K562 (cell line): Measurements from ENCODE around the gene LRRC8A. TPM values are rescaled to one million over a fixed set of nuclear protein-coding genes. Genes with fewer than 3 reads are reported as not detected.

Experiments
- ATAC-seq: fragments of 200-7000 bp; cut with Tn5 transposase; 3 replicates; pipeline ENCODE4 v1.9.1; 2020; ENCODE audit warnings: moderate library complexity
- BruUV-seq: library from RNA; stranded (reverse); fragments of 400-500 nt; replicated peaks from 2 replicates; lab custom pipeline; 2021; lab: Mats Ljungman, UMichigan
- CTCF ChIA-PET: fragments of 300-600 bp; formaldehyde crosslinking; extraction: SDS; loops from one replicate; lab custom pipeline; 2021; ENCODE audit warnings: low intra/inter-chr PET ratio; lab: Yijun Ruan, JAX
- POLR2A ChIA-PET: fragments of 300-600, 350-650 bp; sonication (Branson Sonifier 250); formaldehyde crosslinking; extraction: SDS; loops from one replicate; lab custom pipeline; 2021; ENCODE audit warnings: antibody characterized with exemption, inconsistent platforms; lab: Yijun Ruan, JAX
- DNase-seq, 4 experiments: peaks; one replicate each; pipeline versions ENCODE4 v3.0.0 to v3.0.0-alpha.2; 2011 to 2018; ENCODE audit warnings: low spot score in 3 of 4, mixed read lengths in 3 of 4; ENCODE audit errors: extremely low read depth in 1 of 4
- FAIRE-seq: peaks from 2 replicates; lab custom pipeline; 2011; peaks lifted over from hg19 to GRCh38; lab: Jason Lieb, UNC
- H2AFZ ChIP-seq: 2 replicates; pipeline ENCODE4 v1.6.0; 2011; ENCODE audit warnings: low read depth, low read length, control low read depth, inconsistent platforms
- H3K27ac ChIP-seq: fragments of 200-600 bp; 3 replicates; pipeline ENCODE4 v1.8.0; 2011; ENCODE audit warnings: low read depth, mild to moderate bottlenecking, control low read depth, inconsistent platforms, low read length, moderate library complexity, mixed read lengths; ENCODE audit errors: extremely low read depth
- H3K27me3 ChIP-seq, 2 experiments: fragments of 300-600 bp in 1 of 2; 2 replicates in 1 of 2; 3 replicates in 1 of 2; pipeline versions ENCODE4 v1.6.0 to v1.8.0; 2011; ENCODE audit warnings: inconsistent platforms in 2 of 2, low read length in 2 of 2, mild to moderate bottlenecking in 1 of 2, mixed read lengths in 1 of 2, moderate library complexity in 1 of 2; ENCODE audit not compliant: control insufficient read depth in 2 of 2, insufficient read depth in 2 of 2
- H3K36me3 ChIP-seq: fragments of 300-600 bp; 3 replicates; pipeline ENCODE4 v1.8.0; 2011; ENCODE audit warnings: mild to moderate bottlenecking, low read length, inconsistent platforms; ENCODE audit not compliant: control insufficient read depth, insufficient read depth
- H3K4me1 ChIP-seq, 2 experiments: fragments of 200-600 bp in 1 of 2; replicated peaks in 1 of 2; 2 replicates in 1 of 2; 3 replicates in 1 of 2; pipeline versions ENCODE4 v1.5.1 to v1.8.0; 2011; ENCODE audit warnings: inconsistent platforms in 2 of 2, low read length in 2 of 2, mild to moderate bottlenecking in 1 of 2, mixed read lengths in 1 of 2, moderate library complexity in 1 of 2; ENCODE audit not compliant: control insufficient read depth in 2 of 2, insufficient read depth in 2 of 2
- H3K4me2 ChIP-seq: 2 replicates; pipeline ENCODE4 v1.6.1; 2011; ENCODE audit warnings: low read length, control low read depth, inconsistent platforms, mixed read lengths; ENCODE audit not compliant: insufficient read depth
- H3K4me3 ChIP-seq: fragments of 200-600 bp; sonication (generic), shearing (Covaris generic); 2 replicates; pipeline ENCODE4 v1.5.1; 2016; ENCODE audit warnings: control low read depth, inconsistent platforms
- H3K79me2 ChIP-seq: fragments of 200-600 bp; 3 replicates; pipeline ENCODE4 v1.8.0; 2011; ENCODE audit warnings: low read length, inconsistent platforms; ENCODE audit not compliant: control insufficient read depth, insufficient read depth
- H3K9ac ChIP-seq, 2 experiments: 2 replicates each; pipeline versions ENCODE4 v1.6.0 to v1.6.1; 2011; ENCODE audit warnings: low read depth in 2 of 2, low read length in 2 of 2, control low read depth in 1 of 2, inconsistent platforms in 1 of 2, mild to moderate bottlenecking in 1 of 2, mixed read lengths in 1 of 2; ENCODE audit not compliant: insufficient read depth in 1 of 2
- H3K9me1 ChIP-seq: one replicate; pipeline ENCODE4 v1.6.0; 2011; ENCODE audit warnings: inconsistent platforms, mild to moderate bottlenecking, low read length, moderate library complexity; ENCODE audit not compliant: control insufficient read depth, insufficient read depth
- H3K9me3 ChIP-seq: replicated peaks from 2 replicates; pipeline ENCODE4 v1.5.1; 2011; ENCODE audit warnings: low read depth, low read length, inconsistent platforms; ENCODE audit not compliant: control insufficient read depth, insufficient read depth
- H4K20me1 ChIP-seq: replicated peaks from 2 replicates; pipeline ENCODE4 v1.6.1; 2011; ENCODE audit warnings: low read length, inconsistent platforms, mixed read lengths; ENCODE audit not compliant: control insufficient read depth, insufficient read depth
- CUX1 ChIP-seq: fragments of 200-800 bp; sonication (Bioruptor generic); IDR thresholded peaks from 2 replicates; pipeline ENCODE4 v1.6.1; 2016; ENCODE audit warnings: missing genetic modification characterization, missing compliant biosample characterization
- DDX20 ChIP-seq: fragments of 450-650 bp; IDR thresholded peaks from 2 replicates; pipeline ENCODE4 v1.6.1; 2016; ENCODE audit warnings: missing genetic modification characterization, low read depth, mild to moderate bottlenecking, missing compliant biosample characterization, moderate library complexity
- KLF13 ChIP-seq: fragments of 450-650 bp; IDR thresholded peaks from 2 replicates; pipeline ENCODE4 v1.6.1; 2016; ENCODE audit warnings: missing genetic modification characterization, low read depth, mild to moderate bottlenecking, missing compliant biosample characterization, moderate library complexity, borderline replicate concordance
- SPI1 ChIP-seq: IDR thresholded peaks from 2 replicates; pipeline ENCODE4 v1.6.1; 2011; ENCODE audit warnings: low read depth, low read length, control low read depth, borderline replicate concordance
- TAF1 ChIP-seq: IDR thresholded peaks from 2 replicates; pipeline ENCODE4 v1.6.1; 2011; ENCODE audit warnings: mild to moderate bottlenecking, low read length, moderate library complexity; ENCODE audit not compliant: insufficient read depth, control insufficient read depth, severe bottlenecking; ENCODE audit errors: extremely low read depth
- ZBTB43 ChIP-seq: sonication (generic); formaldehyde crosslinking; IDR thresholded peaks from 2 replicates; pipeline ENCODE4 v1.8.0; 2023; ENCODE audit warnings: mild to moderate bottlenecking, missing genetic modification reagents
- ZNF263 ChIP-seq: sonication (generic); formaldehyde crosslinking; IDR thresholded peaks from 2 replicates; pipeline ENCODE4 v1.8.0; 2022; ENCODE audit warnings: mild to moderate bottlenecking, missing genetic modification reagents, borderline replicate concordance
- ZNF324 ChIP-seq: fragments of 250-450 bp; sonication (Bioruptor Pico); IDR thresholded peaks from 2 replicates; pipeline ENCODE4 v1.4.0; 2020; ENCODE audit warnings: mild to moderate bottlenecking
- WGBS: fragments of 100-300 bp; shearing (Covaris generic); methylation state at CpG from one replicate; pipeline ENCODE4 v1.1.6; 2016; ENCODE audit warnings: low coverage, mixed read lengths; ENCODE audit not compliant: insufficient coverage; ENCODE audit errors: missing lambda C conversion rate; 5-methylcytosine and 5-hydroxymethylcytosine counted together
- in situ Hi-C: fragments of 300-500 bp; cut with MboI; formaldehyde crosslinking; loops from 4 replicates; pipeline ENCODE4 v1.15.0; 2018; ENCODE audit warnings: inconsistent platforms, mixed read lengths
- intact Hi-C: fragments of 100-400 bp; cut with micrococcal nuclease; formaldehyde crosslinking; loops from 2 replicates; pipeline ENCODE4 v1.14.2; 2022
- polyA plus RNA-seq, 8 experiments: library from polyadenylated mRNA; depleted of rRNA in 4 of 8; stranded (reverse) in 5 of 8; unstranded in 3 of 8; fragments of >200 nt; fragmentation: Nextera tagmentation in 2 of 8; fragmentation: Illumina TruSeq in 1 of 8; extraction: Ambion mirVana in 2 of 8; extraction: Trizol in 1 of 8; gene quantifications; 2 replicates each; pipeline versions ENCODE4 v1.2.1 to v1.2.3, GENCODE V29; 2011 to 2014; ENCODE audit warnings: inconsistent platforms in 1 of 8, missing spikeins in 1 of 8
- total RNA-seq, 7 experiments: library from RNA; depleted of rRNA in 6 of 7; stranded (reverse); fragments of >200 nt in 6 of 7; fragmentation: Illumina TruSeq in 2 of 7; extraction: Trizol in 2 of 7; gene quantifications; 2 replicates each; pipeline versions ENCODE4 v1.2.1 to v1.2.3, GENCODE V29; 2011 to 2021; ENCODE audit warnings: low replicate concordance in 1 of 7
- TF ChIP-seq, protein P1 (sequence below): fragments of 250-450 bp; sonication (Bioruptor Pico); IDR thresholded peaks from 2 replicates; pipeline ENCODE4 v1.5.0; 2022; ENCODE audit warnings: mild to moderate bottlenecking
- TF ChIP-seq, protein P2 (sequence below): fragments of 450-650 bp; formaldehyde crosslinking; IDR thresholded peaks from 2 replicates; pipeline ENCODE4 v1.4.0; 2022; ENCODE audit warnings: missing genetic modification characterization

The LRRC8A gene
- total and polyA plus RNA-seq, 9 of the 15 experiments (the other 6 are each of a cell fraction or from before 2014, with no cell fraction given), result 2.9 to 24.7 (median 8.9) TPM

DNA sequence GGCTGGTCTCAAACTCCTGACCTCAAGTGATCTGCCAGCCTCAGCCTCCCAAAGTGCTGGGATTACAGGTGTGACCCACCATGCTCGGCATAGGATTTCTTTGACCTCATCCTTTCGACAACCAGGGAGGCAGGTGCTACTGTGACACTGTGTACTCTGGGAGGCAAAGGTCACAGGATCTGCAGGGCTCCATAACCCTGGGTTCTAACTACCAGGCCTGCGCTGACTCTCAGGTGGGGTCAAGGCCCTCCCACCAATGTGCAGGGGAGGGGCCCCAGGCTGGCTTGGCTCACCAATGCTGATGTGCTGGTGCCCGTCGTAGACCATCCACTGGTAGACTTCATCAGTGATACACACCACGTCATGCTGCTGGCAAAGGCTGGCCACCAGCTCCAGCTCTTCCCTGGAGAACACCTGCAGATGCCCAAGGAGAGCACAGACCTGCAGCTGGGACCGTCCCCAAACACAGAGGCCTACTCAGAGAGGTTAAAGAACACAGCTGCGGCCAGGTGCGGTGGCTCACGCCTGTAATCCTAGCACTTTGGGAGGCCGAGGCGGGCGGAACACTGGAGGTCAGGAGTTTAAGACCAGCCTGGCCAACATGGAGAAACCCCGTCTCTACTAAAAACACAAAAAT is 45.3 kb upstream of the LRRC8A start:
- H3K9me3 ChIP-seq, result no peaks in the 10 kb centered on the region
- 87% methylated on average over 14 of the region's 14 CpGs for WGBS
- peak in 1 of 4 experiments; percentile 3 for DNase-seq
- H3K27me3 ChIP-seq, result no peaks in the 10 kb centered on the region
- H3K27ac ChIP-seq, result no peak overlapping the region
- no peaks in the 10 kb centered on the region for H3K9me1 ChIP-seq
- FAIRE-seq, result no peak
- in situ Hi-C loops, result no loop called here
- intact Hi-C loops, result no loop called here
- no peak for ATAC-seq
- BruUV-seq, result no TSS peak
- ChIA-PET POLR2A (interaction anchor here (0.6 to 0.9 kb wide), 2 partner anchors 8 to 321 kb away, joined by 3 read pairs; no protein-coding TSS in a partner anchor), CTCF (no interaction called here)
- H3K4me2 ChIP-seq, result no peak overlapping the region
- peaks cover 0 to 9% of the 10 kb centered on the region in 2 experiments; a peak in 2 of 5 replicates for H3K4me1 ChIP-seq
- peaks cover 21% of the 10 kb centered on the region; the same call in 2 of the 3 replicates for H3K36me3 ChIP-seq
- H3K79me2 ChIP-seq, result no peaks in the 10 kb centered on the region
- H3K4me3 ChIP-seq, result no peak overlapping the region
- no peaks in the 10 kb centered on the region for H4K20me1 ChIP-seq
- no peak overlapping the region for H2AFZ ChIP-seq
- no peak overlapping the region; a peak in 1 of 4 replicates for H3K9ac ChIP-seq
- TF ChIP-seq CUX1 (CRISPR knock-in tag) (no peak), TAF1 (no peak), ZBTB43 (no peak), SPI1 (no peak), KLF13 (tag) (no peak), ZNF324 (CRISPR knock-in tag) (no peak), ZNF263 (CRISPR knock-in tag) (no peak), DDX20 (tag) (no peak)
- TF ChIP-seq, protein P1, sequence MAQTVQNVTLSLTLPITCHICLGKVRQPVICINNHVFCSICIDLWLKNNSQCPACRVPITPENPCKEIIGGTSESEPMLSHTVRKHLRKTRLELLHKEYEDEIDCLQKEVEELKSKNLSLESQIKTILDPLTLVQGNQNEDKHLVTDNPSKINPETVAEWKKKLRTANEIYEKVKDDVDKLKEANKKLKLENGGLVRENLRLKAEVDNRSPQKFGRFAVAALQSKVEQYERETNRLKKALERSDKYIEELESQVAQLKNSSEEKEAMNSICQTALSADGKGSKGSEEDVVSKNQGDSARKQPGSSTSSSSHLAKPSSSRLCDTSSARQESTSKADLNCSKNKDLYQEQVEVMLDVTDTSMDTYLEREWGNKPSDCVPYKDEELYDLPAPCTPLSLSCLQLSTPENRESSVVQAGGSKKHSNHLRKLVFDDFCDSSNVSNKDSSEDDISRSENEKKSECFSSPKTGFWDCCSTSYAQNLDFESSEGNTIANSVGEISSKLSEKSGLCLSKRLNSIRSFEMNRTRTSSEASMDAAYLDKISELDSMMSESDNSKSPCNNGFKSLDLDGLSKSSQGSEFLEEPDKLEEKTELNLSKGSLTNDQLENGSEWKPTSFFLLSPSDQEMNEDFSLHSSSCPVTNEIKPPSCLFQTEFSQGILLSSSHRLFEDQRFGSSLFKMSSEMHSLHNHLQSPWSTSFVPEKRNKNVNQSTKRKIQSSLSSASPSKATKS, result no peak
- TF ChIP-seq, protein P2, sequence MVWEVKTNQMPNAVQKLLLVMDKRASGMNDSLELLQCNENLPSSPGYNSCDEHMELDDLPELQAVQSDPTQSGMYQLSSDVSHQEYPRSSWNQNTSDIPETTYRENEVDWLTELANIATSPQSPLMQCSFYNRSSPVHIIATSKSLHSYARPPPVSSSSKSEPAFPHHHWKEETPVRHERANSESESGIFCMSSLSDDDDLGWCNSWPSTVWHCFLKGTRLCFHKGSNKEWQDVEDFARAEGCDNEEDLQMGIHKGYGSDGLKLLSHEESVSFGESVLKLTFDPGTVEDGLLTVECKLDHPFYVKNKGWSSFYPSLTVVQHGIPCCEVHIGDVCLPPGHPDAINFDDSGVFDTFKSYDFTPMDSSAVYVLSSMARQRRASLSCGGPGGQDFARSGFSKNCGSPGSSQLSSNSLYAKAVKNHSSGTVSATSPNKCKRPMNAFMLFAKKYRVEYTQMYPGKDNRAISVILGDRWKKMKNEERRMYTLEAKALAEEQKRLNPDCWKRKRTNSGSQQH (CRISPR knock-in tag), result no peak
